OCI-LY7 (cell line): Measurements from ENCODE around the gene ZNF569. TPM values are rescaled to one million over a fixed set of nuclear protein-coding genes. Genes with fewer than 3 reads are reported as not detected.
"Not testable (repeated sequence)": the region's sequence is repeated elsewhere in the genome, so short reads cannot be mapped to it uniquely, and the experiment has no call there.

Experiments
- BruUV-seq: library from RNA; stranded (reverse); fragments of 400-500 nt; replicated peaks from 2 replicates; lab custom pipeline; 2021; lab: Mats Ljungman, UMichigan
- CTCF ChIA-PET: fragments of 300-600 bp; sonication (Branson Sonifier 250); formaldehyde crosslinking; loops from one replicate; lab custom pipeline; 2022; ENCODE audit warnings: antibody characterized with exemption; ENCODE audit not compliant: unreplicated experiment; lab: Charles Lee
- POLR2A ChIA-PET: fragments of 300-600 bp; sonication (Branson Sonifier 250); formaldehyde crosslinking; loops from one replicate; lab custom pipeline; 2022; ENCODE audit warnings: antibody characterized with exemption; lab: Charles Lee
- DNase-seq: peaks from one replicate; pipeline ENCODE4 v3.0.0-alpha.2; 2015; ENCODE audit warnings: low spot score
- H2AFZ ChIP-seq: fragments of 200-600 bp; sonication (generic), shearing (Covaris generic); 2 replicates; pipeline ENCODE4 v1.6.1; 2014; ENCODE audit warnings: mild to moderate bottlenecking, antibody characterized with exemption, low read length, moderate library complexity
- H3K27ac ChIP-seq: fragments of 200-600 bp; sonication (generic); 2 replicates; pipeline ENCODE4 v1.5.1; 2014; ENCODE audit warnings: mixed run types, low read depth, mild to moderate bottlenecking, moderate library complexity, low read length, inconsistent platforms; ENCODE audit not compliant: poor library complexity, severe bottlenecking
- H3K36me3 ChIP-seq: fragments of 200-600 bp; sonication (generic); 2 replicates; pipeline ENCODE4 v1.6.1; 2014; ENCODE audit warnings: mild to moderate bottlenecking, antibody characterized with exemption, low read length, moderate library complexity, mixed read lengths; ENCODE audit not compliant: insufficient read depth
- H3K4me1 ChIP-seq: fragments of 200-600 bp; sonication (generic); 2 replicates; pipeline ENCODE4 v1.5.1; 2014; ENCODE audit warnings: mild to moderate bottlenecking, low read length; ENCODE audit not compliant: insufficient read depth, poor library complexity, severe bottlenecking
- H3K4me2 ChIP-seq: fragments of 200-600 bp; sonication (generic); 2 replicates; pipeline ENCODE4 v1.6.1; 2014; ENCODE audit warnings: mild to moderate bottlenecking, low read length
- H3K4me3 ChIP-seq: fragments of 200-600 bp; sonication (generic); 2 replicates; pipeline ENCODE4 v1.5.1; 2014; ENCODE audit warnings: mild to moderate bottlenecking, low read depth, low read length; ENCODE audit not compliant: poor library complexity, severe bottlenecking
- H3K79me2 ChIP-seq: fragments of 200-600 bp; sonication (generic); 2 replicates; pipeline ENCODE4 v1.6.1; 2016; ENCODE audit warnings: low read depth, mild to moderate bottlenecking, low read length, moderate library complexity, mixed read lengths; ENCODE audit not compliant: insufficient read depth
- H3K9me2 ChIP-seq: fragments of 200-600 bp; sonication (generic); 2 replicates; pipeline ENCODE4 v1.6.1; 2016; ENCODE audit warnings: mild to moderate bottlenecking, low read length, mixed read lengths; ENCODE audit not compliant: insufficient read depth
- H3K9me3 ChIP-seq: fragments of 200-600 bp; sonication (generic); 2 replicates; pipeline ENCODE4 v1.6.1; 2014; ENCODE audit warnings: mild to moderate bottlenecking, mixed run types, low read length, mixed read lengths
- H4K20me1 ChIP-seq: fragments of 200-600 bp; sonication (generic); 2 replicates; pipeline ENCODE4 v1.6.1; 2014; ENCODE audit warnings: mild to moderate bottlenecking, antibody characterized with exemption, low read length, moderate library complexity, mixed read lengths; ENCODE audit not compliant: insufficient read depth
- CTCF ChIP-seq: fragments of 200-600 bp; sonication (generic); conservative IDR thresholded peaks from 2 replicates; pipeline ENCODE4 v1.5.1; 2014; ENCODE audit warnings: mild to moderate bottlenecking, antibody characterized with exemption, low read length, moderate library complexity, mixed read lengths
- EZH2phosphoT487 ChIP-seq: fragments of 200-600 bp; sonication (generic); IDR thresholded peaks from 2 replicates; pipeline ENCODE4 v1.6.1; 2018; ENCODE audit warnings: low read depth, borderline replicate concordance, mild to moderate bottlenecking, mixed run types, antibody characterized with exemption, low read length, moderate library complexity, mixed read lengths
- intact Hi-C: fragments of 100-400 bp; cut with micrococcal nuclease; formaldehyde crosslinking; loops from one replicate; pipeline ENCODE4 v1.10.0; 2022; ENCODE audit not compliant: unreplicated experiment
- total RNA-seq, 2 experiments: library from RNA; depleted of rRNA in 1 of 2; stranded (reverse); fragments of >200 nt in 1 of 2; shearing (Covaris generic) in 1 of 2; gene quantifications; 2 replicates each; pipeline ENCODE4 v1.2.3, GENCODE V29; 2014 to 2022

ZNF569 gene
- total RNA-seq, 2 experiments from 2014 or later: 10.5 to 12.2 TPM

DNA sequence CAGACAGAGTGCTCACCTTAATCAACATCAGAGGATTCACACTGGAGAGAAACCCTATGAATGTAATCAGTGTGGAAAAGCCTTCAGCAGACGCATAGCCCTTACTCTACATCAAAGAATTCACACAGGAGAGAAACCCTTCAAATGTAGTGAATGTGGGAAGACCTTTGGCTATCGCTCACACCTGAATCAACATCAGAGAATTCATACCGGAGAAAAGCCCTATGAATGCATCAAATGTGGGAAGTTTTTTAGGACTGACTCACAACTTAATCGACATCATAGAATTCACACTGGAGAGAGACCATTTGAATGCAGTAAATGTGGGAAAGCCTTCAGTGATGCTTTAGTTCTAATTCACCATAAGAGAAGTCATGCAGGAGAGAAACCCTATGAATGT, 78.0 kb downstream of the ZNF569 start:
- intact Hi-C loops: no loop called here
- peaks cover 49% of the 10 kb centered on the region for H3K9me3 ChIP-seq
- no TSS peak for BruUV-seq

GRCh38 chr19:37370880-37371661, 96.2 kb downstream of the ZNF569 start, which contains the start of gene ZNF527:
Gene ZNF527, plus strand, starts transcription at chr19:37371099. Its CDS starts 3,100 bp downstream, at chr19:37374199.
- Histone ChIP-seq H3K36me3 (peaks cover 22% of the 10 kb centered on the region), H3K4me1 (peaks cover 4% of the 10 kb centered on the region), H4K20me1 (no peaks in the 10 kb centered on the region), H3K9me2 (no peaks in the 10 kb centered on the region), H3K4me3 (peak within 1 kb of the TSS; percentile 71), H2AFZ (peak within 1 kb of the TSS; percentile 86), H3K79me2 (peaks cover 3% of the 10 kb centered on the region; the same call in 1 of the 2 replicates), H3K27ac (peak within 1 kb of the TSS; percentile 46), H3K4me2 (peak within 1 kb of the TSS; percentile 76), H3K9me3 (peaks cover 5% of the 10 kb centered on the region; the same call in 1 of the 2 replicates)
- TSS peak; percentile 84 for BruUV-seq
- DNase-seq: peak; percentile 98
- intact Hi-C loops: loop anchor here (1.0 to 5.0 kb wide), 3 partner anchors 54 to 844 kb away; partner anchors contain the start of genes ZNF260 and ZNF569
- ChIA-PET CTCF (interaction anchor here (0.6 kb wide), 1 partner anchor 992 kb away, joined by 3 read pairs; the partner anchor contains the start of gene ZFP14), POLR2A (interaction anchor here (0.7 to 1.7 kb wide), 10 partner anchors 9 to 520 kb away, joined by 3 to 4 read pairs (median 3); partner anchors contain the start of genes ZNF383, ZNF570 and ZNF585A)
- no peak for TF ChIP-seq EZH2phosphoT487
- no peak; the same call in 1 of the 2 replicates for TF ChIP-seq CTCF

More for the DNA sequence above, 78.0 kb downstream of the ZNF569 start:
- Histone ChIP-seq H3K36me3 (peaks cover 55% of the 10 kb centered on the region), H3K4me1 (no peaks in the 10 kb centered on the region), H3K4me3 (no peak overlapping the region), H4K20me1 (no peaks in the 10 kb centered on the region), H3K4me2 (no peak overlapping the region), H3K79me2 (no peaks in the 10 kb centered on the region), H3K9me2 (no peaks in the 10 kb centered on the region), H3K27ac (no peak overlapping the region), H2AFZ (no peak overlapping the region)
- no peak for TF ChIP-seq EZH2phosphoT487
- no peak for TF ChIP-seq CTCF
- ChIA-PET CTCF (no interaction called here), POLR2A (interaction anchor here (0.6 kb wide), 1 partner anchor 1201 kb away, joined by 4 read pairs; no protein-coding TSS in a partner anchor)
- DNase-seq: no peak

GRCh38 chr19:37370386-37370879, 96.8 kb downstream of the ZNF569 start:
- H3K9me2 ChIP-seq, H3K4me1 ChIP-seq, H4K20me1 ChIP-seq, H3K79me2 ChIP-seq, DNase-seq, CTCF ChIA-PET, H3K9me3 ChIP-seq: not testable (repeated sequence)
- intact Hi-C loops: loop anchor here (2.0 to 5.0 kb wide), 2 partner anchors 54 to 843 kb away; partner anchors contain the start of gene ZNF260
- BruUV-seq: TSS peak; percentile 86
- peak overlapping the region; percentile 71 for H3K4me3 ChIP-seq
- H2AFZ ChIP-seq: peak overlapping the region; percentile 72; the same call in 1 of the 2 replicates
- H3K4me2 ChIP-seq: peak overlapping the region; percentile 65
- POLR2A ChIA-PET: interaction anchor here (0.6 to 1.7 kb wide), 10 partner anchors 9 to 519 kb away, joined by 3 to 4 read pairs (median 3); partner anchors contain the start of genes ZNF570 and ZNF585A
- peak overlapping the region; percentile 30 for H3K27ac ChIP-seq
- peaks cover 16% of the 10 kb centered on the region for H3K36me3 ChIP-seq
